Stimulated activated CD4-positive, alpha-beta T cell treated with anti-CD3 and anti-CD28 coated beads, Interleukin-15, amount 100 ng/mL, for 48 hours (primary cell): ENCODE measurements around the gene SNX8.

Experiments
- DNase-seq, 2 donors: peaks; one replicate each; pipeline ENCODE4 v3.0.0-alpha.2; 2020; ENCODE audit warnings: low read depth in 2 of 2

The SNX8 gene

GRCh38 chr7:2202901-2203765 lies 111.1 kb downstream of the SNX8 start:
- DNase-seq = no peak

GRCh38 chr7:2202361-2202761 lies 111.9 kb downstream of the SNX8 start:
- no peak for DNase-seq
